Activated CD8-positive, alpha-beta memory T cell treated with anti-CD3 and anti-CD28 coated beads, Interleukin-2, amount 50 U/mL, for 24 hours (primary cell): ENCODE measurements around the gene TSC2.

ENCODE experiments used
- DNase-seq: peaks from one replicate; pipeline ENCODE4 v3.0.0-alpha.2; 2020; ENCODE audit errors: extremely low read depth

TSC2 gene

DNA sequence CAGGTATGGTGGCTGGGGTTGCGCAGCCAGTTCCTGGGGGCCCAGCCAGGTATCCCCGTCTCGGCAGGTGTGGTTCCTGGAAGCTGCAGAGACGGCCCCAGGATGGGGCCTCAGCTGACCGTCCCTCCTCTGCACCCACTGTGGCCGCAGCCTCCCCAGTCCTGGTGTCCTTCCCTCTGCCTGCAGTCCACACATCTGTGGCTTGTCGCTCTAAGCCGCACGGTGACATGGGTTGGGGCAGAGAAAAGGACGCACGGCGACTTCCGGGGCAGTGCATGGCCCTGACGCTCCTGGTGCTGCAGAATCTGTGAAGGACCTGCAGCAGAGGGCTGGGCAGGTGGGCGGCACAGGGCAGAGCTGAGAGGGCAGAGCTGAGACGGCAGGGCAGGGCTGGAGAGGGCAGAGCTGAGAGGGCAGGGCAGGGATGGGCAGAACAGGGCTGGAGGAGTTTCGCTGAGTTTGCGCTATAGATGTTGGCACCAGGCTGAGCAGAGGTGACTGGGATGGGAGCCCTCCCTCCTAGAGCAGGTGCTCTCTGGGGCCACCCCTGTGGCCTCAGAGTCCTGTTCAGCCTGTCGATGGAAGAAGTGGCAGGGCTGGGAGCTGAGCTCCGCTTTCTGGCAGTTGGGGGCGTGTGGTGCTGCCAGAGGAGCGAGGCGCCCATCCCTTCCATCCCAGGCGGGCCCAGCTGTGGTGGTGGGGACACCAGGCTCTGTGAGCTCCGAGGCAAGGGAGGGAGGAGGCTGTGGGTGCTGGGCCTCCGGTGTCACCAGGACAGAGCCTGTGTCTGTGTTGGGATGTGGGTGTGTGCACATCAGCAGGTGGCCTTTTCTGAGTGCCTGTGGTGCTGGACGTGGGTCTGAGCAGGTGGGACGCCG, 23.0 kb downstream of the TSC2 start:
- DNase-seq: no peak

DNA sequence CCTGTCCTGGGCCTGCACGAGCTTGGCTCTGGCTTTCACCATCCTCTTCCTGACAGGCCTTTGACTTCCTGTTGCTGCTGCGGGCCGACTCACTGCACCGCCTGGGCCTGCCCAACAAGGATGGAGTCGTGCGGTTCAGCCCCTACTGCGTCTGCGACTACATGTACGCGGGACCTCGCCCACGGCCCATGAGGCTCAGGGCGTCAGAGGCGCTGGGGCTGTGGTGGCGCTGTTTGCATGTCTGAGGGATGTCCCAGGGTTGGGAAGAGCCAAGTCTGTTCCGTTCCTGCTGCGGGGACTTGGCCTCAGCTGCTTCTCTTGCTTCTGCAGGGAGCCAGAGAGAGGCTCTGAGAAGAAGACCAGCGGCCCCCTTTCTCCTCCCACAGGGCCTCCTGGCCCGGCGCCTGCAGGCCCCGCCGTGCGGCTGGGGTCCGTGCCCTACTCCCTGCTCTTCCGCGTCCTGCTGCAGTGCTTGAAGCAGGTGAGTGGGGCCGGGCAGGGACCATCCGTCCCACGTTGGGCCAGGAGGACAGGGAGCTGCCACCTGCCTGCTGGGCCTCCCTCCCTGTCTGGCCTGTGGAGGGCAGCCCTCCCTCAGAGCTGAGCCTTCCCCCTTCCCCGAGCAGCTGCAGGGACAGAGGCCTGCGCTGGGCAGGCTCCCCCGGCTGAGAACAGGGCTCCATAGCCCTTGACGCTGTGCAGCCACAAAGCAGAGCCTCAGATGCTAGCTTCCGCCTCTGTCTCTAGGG, 23.8 kb downstream of the TSC2 start:
- no peak for DNase-seq

DNA sequence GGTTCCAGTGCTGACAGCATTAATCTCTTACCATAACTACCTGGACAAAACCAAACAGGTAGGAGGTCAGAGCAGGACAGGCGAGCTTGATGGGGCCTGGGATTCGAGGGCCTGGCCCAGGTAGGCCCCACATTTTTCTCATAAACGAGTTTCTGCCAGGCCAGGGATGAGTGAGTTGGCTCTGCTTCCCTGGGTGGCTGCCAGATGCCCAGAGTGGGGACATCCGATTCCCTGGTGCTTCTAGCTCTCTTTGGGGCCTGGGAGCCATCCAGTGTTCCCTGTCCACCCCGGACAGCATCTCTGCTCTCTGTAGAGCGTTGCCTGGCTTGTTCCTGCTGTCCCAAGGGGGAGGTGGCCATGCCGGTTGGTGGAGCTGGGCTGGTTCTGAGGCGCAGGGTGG, 25.1 kb downstream of the TSC2 start:
- no peak for DNase-seq

DNA sequence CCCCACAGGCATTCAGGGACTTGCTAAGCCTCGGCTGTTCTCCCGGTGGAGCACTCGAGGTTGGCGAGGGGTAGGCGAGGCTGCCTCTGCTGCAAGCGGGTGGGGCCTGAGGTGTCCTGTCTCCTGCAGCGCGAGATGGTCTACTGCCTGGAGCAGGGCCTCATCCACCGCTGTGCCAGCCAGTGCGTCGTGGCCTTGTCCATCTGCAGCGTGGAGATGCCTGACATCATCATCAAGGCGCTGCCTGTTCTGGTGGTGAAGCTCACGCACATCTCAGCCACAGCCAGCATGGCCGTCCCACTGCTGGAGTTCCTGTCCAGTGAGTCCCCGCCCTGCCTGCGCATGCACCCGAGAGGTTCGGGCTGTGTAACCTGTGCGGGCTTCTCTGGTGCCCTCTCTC, 26.3 kb downstream of the TSC2 start:
- DNase-seq: no peak

DNA sequence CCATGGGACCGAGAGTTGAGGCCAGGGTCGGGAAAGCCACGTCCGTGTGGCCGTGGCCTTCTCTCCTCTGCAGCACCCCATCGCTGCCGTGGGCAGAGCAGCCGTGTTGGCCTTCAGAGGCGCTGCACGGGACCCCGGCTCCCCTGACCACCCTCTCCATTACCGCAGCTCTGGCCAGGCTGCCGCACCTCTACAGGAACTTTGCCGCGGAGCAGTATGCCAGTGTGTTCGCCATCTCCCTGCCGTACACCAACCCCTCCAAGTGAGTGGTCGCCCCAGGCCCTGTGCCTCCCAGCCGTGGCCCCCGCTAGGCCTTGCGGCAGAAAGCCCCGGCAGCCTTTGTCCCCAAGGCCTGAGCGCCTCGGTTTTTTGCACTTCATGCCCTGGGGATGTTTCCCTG, 27.8 kb downstream of the TSC2 start:
- no peak for DNase-seq

DNA sequence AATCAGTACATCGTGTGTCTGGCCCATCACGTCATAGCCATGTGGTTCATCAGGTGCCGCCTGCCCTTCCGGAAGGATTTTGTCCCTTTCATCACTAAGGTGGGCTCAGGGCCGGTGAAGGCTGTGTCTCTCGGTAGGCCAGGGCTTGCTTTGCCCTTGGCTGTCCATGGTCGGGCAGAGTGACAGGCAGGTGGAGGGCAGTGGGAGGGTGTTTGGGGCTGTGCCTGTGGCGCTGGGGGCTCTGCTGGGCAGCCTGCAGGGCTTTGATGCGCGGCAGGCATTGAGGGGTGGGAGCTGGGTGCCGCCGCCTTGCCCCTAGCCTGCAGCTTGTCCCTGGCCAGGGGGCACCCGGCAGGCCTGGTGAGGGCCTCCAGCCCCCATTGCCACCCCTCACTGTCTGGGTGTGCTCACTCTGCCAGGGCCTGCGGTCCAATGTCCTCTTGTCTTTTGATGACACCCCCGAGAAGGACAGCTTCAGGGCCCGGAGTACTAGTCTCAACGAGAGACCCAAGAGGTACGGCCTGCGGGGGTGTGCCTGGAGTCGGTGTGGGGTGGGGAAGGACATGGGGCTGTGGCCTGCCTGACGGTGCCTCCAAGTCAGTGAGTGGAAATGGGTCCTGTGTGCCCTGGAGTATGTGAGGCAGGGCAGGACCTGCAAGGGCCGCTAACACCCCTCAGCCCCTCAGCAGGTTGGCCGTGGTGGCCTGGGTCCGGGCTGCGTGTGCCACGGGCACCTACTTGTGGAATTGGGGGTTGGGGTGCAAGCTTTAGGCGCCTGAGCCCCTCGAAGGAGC, 28.5 kb downstream of the TSC2 start:
- no peak for DNase-seq

DNA sequence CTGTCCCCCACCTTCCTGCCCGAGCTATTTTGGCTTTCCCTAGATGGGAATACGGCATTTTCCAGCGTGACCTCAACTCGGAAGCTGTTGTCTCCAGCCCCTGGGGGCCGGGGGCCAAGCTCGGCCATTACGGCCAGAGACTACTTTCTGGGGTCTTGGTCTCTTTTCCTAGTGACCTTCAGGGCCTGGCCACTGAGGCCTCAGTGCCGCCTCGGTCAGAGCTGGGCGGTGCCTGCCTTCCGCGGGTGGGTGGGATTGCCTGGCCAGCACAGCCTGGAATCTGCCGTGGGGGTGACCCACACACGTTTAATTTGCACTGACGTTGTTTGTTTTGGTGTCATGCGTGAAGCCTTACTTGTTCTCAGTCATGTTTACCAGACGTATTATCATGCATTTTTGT, 29.2 kb downstream of the TSC2 start:
- DNase-seq: no peak

DNA sequence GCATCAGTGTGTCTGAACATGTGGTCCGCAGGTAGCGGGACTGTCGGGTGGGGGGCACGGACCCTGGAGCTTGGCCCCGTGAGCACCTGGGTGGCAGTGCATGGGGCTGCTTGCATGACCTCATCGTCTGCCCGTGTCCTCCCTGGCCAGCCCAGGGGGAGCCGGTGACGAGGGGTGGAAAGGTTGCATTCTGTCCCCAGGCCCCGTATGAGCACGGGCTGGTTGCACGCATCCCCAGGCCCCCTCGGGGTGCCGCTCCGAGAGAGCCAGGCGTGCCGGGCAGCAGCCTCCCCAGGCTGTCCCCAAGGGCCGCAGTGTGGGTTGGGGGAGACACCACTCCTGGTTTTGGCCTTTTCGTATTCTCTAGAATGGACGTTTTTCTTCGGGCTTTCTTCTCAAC, 29.9 kb downstream of the TSC2 start:
- no peak for DNase-seq

DNA sequence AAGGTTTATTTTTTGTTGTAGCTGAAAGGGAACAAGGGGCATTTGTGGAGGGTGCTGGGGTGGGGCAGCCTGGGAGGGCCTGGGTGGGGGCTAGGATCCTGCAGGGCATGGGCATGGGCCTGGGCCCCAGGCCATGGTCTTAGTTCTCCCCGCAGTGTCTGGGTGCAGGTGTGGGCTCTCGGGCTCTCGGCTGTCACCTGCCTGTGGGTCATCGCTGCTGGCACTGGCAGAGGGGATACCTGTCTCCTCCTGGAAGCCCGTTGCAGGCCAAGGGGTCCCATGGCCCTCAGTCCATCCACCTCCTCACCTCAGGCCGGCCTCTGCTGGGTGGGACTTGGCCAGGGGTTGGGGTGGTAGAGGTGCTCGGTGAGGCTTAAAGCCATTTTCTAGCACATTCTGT, 30.3 kb downstream of the TSC2 start:
- no peak for DNase-seq

DNA sequence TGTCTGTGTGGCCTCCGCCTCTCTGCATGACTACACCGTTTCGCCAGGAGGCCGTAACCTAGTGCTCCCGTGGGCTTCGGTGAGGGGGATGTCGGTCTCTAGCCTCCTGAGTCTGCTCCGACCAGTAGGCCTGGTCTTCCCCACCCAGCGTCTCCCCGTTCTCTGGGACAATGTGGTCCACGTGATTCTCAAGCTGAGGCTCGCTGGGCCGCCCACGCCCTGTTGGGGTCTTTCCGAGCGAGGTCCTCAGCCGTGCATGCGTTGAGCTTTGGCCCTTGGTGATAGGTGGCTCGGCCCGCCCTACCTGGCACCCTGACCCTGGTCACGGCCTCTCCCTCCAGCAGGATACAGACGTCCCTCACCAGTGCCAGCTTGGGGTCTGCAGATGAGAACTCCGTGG, 30.9 kb downstream of the TSC2 start:
- DNase-seq: no peak

DNA sequence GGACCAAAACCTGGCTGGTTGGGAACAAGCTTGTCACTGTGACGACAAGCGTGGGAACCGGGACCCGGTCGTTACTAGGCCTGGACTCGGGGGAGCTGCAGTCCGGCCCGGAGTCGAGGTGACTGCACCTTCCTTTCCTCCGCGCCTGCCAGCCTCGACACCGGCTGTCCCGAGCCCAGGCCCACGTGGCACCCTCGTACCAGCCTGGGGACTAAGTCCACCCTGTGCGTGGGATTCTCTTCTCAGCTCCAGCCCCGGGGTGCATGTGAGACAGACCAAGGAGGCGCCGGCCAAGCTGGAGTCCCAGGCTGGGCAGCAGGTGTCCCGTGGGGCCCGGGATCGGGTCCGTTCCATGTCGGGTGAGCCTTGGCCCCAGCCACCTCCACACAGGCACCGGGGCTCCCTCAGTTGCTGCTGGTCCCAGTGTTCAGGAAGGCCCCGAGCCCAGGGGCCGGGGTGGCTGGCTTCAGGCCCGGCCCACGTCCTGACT, 31.6 kb downstream of the TSC2 start:
- no peak for DNase-seq

DNA sequence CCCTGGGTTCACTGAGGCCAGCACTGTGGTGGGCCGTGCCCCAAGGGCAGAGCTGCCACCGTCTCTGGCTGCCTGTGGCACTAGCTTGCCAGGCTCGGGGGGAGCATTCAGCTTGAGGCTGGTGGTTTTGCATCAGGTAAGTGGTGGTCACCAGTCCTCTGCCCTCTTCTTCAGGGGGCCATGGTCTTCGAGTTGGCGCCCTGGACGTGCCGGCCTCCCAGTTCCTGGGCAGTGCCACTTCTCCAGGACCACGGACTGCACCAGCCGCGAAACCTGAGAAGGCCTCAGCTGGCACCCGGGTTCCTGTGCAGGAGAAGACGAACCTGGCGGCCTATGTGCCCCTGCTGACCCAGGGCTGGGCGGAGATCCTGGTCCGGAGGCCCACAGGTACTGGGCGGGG, 32.2 kb downstream of the TSC2 start:
- DNase-seq: no peak

DNA sequence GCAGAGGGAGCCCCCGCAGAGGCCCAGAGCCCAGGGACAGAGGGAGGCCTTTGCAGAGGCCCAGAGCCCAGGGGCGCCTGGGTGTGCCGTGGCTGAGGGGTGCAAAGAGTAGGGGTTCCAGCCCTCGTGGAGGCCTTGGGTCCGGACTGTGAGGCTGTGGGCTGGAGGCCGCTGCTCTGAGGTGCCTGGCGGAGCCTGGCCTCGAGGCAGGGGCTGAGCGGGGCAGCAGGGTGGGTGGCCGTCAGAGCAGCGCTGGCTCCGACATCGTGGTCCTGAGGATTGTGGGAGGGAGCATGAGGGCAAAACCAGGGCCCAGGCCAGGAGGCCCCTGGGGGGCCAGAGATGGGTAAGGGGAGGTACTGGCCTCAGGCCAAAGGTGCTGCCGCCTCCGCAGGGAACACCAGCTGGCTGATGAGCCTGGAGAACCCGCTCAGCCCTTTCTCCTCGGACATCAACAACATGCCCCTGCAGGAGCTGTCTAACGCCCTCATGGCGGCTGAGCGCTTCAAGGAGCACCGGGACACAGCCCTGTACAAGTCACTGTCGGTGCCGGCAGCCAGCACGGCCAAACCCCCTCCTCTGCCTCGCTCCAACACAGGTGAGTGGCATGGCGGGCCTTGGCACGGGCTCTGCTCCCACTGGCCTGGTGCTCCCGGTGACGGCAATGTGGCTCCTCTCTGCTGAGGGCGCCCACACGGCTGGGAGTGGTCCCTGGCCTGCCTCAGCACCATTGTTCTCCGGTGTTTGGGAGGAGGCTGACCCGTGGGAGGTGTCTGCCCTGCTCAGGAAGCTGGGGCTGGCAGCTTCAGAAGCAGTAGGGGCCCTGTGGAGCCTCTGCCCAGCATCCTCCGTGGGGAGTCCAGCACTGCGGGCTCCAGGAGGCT, 33.7 kb downstream of the TSC2 start:
- no peak for DNase-seq

DNA sequence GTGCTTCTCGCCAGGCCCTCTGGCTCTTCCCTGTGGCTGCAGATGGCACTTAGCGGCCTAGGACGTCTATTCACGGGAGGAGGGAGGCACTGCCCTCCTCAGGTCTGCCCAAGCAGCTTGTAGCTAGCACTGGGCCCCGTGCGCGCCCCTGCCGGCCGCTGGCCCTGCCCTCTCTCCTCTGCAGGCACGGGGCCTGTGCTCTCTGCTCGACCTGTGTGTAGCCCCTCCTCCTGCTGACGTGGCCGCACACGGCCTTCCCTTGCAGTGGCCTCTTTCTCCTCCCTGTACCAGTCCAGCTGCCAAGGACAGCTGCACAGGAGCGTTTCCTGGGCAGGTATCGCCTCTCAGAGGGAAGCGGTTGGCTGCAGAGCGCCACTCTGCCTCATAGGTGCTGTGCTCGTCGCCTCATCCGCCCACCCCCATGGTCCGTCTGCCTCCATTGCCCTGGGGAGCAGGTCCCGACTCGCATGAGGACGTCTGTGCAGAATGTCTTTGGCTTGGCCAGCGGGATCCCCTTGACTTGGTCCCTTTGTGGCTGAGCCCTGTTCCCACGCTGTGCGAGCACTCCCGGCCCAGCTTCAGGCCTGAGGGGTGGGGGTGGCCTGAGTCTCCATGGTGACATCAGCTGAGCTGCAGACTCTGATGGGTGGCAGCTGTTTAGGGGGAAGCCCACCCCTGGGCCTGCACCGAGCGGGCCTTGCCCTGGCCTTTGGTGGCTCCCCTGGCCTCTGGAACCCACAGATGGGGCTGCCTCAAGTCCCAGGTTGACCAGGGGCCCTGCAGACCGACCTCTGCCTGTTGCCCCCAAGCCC, 34.6 kb downstream of the TSC2 start:
- DNase-seq: no peak

DNA sequence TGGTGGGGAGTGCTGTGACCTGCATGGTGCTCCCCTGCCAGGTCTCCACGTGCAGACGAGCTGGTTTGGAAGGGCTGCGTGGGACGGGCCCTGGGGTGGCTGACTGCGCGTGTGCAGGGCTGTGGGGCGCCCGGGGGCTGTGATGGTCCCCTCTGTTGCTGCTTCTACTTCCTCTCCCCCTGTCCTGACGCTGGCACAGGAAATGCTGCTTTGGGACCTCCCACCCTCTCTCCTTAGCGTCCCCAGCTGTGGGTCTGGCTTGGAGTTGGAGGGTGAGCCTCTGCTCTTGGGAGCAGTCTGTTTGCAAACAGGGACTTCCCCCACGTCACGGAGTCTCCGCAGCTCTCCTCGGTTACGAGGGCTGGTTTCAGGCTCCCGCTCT, 35.2 kb downstream of the TSC2 start:
- DNase-seq: no peak

DNA sequence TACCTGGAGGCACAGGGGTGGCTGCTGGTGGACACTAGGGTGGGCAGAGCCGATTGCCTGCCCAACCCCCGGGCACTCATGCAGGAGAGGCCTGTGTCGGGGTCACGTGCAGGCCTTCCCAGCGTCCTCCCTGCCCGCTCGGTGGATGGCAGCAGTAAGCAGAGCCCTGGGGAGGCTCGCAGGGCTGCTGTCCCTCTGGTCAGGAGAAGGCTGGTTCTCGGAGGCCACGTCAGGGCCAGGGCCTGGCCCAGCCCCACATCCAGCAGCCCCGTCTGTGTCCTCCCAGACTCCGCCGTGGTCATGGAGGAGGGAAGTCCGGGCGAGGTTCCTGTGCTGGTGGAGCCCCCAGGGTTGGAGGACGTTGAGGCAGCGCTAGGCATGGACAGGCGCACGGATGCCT, 35.6 kb downstream of the TSC2 start:
- DNase-seq: no peak

DNA sequence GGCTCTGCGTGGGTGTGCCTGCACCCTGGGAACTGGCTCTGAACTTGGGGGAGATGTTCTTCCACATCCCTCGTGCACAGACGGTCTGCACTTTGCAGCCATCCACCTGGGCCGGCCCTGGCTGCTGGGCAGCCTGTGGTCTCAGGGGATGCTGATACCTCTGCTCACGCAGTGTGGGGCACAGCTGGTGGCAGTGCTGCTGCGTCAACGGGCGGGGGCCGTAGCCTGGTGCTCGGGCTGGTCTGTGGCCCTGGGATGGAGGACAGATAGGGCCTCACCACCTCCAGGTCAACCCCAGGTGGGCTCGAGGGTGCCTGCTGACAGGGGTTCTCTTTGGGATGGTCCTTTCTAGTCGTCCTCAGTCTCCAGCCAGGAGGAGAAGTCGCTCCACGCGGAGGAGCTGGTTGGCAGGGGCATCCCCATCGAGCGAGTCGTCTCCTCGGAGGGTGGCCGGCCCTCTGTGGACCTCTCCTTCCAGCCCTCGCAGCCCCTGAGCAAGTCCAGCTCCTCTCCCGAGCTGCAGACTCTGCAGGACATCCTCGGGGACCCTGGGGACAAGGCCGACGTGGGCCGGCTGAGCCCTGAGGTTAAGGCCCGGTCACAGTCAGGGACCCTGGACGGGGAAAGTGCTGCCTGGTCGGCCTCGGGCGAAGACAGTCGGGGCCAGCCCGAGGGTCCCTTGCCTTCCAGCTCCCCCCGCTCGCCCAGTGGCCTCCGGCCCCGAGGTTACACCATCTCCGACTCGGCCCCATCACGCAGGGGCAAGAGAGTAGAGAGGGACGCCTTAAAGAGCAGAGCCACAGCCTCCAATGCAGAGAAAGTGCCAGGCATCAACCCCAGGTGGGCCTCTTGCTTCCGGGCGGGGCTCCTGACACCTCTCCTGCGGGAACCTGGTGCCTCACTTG, 36.3 kb downstream of the TSC2 start:
- no peak for DNase-seq

DNA sequence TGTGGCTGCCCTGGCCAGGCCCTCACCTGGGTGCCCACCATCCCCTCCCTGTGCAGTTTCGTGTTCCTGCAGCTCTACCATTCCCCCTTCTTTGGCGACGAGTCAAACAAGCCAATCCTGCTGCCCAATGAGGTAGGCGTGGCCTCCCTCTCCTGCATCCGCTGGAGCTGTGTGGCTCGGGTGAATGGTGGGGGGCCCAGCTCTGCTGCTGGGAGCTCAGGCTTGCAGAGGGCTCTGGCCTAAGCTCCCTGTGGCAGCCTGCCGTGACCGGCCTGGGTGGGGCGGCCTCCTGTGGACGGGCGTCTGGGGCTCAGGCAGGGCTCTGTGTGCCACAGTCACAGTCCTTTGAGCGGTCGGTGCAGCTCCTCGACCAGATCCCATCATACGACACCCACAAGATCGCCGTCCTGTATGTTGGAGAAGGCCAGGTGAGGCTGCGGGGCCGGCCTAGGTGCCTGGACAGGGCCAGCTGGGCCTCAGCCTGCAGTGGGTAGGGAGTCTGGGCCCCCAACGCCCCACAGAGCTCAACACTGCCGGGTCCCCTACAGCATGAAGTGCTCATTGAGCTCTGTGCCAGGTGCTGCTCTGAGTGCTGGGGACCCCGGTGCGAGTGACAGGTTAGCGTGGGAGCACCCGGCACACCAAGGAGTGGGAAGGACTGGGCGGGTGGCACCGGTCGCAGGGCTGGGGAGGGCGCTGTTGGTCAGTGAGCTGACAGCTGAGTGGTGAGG, 37.3 kb downstream of the TSC2 start:
- no peak for DNase-seq

DNA sequence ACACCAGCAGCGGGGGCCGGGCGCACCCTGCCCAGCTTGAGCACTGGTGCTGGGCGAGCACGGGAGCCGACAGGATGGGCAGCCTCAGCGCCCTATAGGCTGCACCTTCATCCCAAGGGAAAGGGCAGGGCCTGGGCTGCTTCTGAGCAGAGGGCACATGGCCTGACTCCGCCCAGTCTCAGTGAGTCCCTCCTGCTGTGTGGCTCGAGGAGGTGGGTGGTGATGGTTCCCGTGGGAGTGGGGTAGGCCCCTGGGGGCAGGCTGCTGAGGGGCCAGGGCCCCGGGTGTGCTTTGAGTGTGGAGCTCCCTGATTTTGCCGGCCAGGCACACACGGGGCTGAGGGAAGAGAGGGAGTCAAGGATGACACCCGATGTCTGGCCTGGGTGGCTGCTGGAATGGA, 37.9 kb downstream of the TSC2 start:
- DNase-seq: no peak
